SK-N-SH (cell line): Measurements from ENCODE around the gene IL16. TPM values are rescaled to one million over a fixed set of nuclear protein-coding genes. Genes with fewer than 3 reads are reported as not detected.

Source experiments
- CTCF ChIA-PET: fragments of 300-600, 350-600 bp; formaldehyde crosslinking; extraction: SDS; loops from one replicate; lab custom pipeline; 2021; lab: Yijun Ruan, JAX
- POLR2A ChIA-PET: fragments of 350-600 bp; sonication (Branson Sonifier 250); formaldehyde crosslinking; extraction: SDS; loops from one replicate; lab custom pipeline; 2020; ENCODE audit warnings: antibody characterized with exemption, inconsistent platforms; lab: Yijun Ruan, JAX
- DNase-seq: peaks from one replicate; pipeline ENCODE4 v3.0.0; 2012
- H2AFZ ChIP-seq: fragments of 200-600 bp; sonication (generic); 2 replicates; pipeline ENCODE4 v1.8.1; 2016; ENCODE audit warnings: antibody characterized with exemption, mild to moderate bottlenecking, low read depth
- H3F3A ChIP-seq: fragments of 200-600 bp; sonication (generic); replicated peaks from 2 replicates; pipeline ENCODE3; 2016; ENCODE audit warnings: antibody characterized with exemption, mild to moderate bottlenecking; ENCODE audit not compliant: insufficient read depth
- H3K27ac ChIP-seq, 2 experiments: fragments of 200-500 bp in 1 of 2; fragments of 200-600 bp in 1 of 2; sonication (Bioruptor generic) in 1 of 2; sonication (generic), shearing (Covaris generic) in 1 of 2; 2 replicates each; pipeline versions ENCODE4 v1.5.1 to v1.6.1; 2014 to 2016; ENCODE audit warnings: low read depth in 2 of 2, inconsistent platforms in 1 of 2, low read length in 1 of 2, mild to moderate bottlenecking in 1 of 2, mixed read lengths in 1 of 2
- H3K27me3 ChIP-seq: fragments of 200-600 bp; sonication (generic), shearing (Covaris generic); 2 replicates; pipeline ENCODE4 v1.6.1; 2016; ENCODE audit warnings: mixed run types; ENCODE audit not compliant: insufficient read depth
- H3K36me3 ChIP-seq, 2 experiments: fragments of 200-500 bp in 1 of 2; fragments of 200-600 bp in 1 of 2; sonication (Bioruptor generic) in 1 of 2; sonication (generic) in 1 of 2; replicated peaks in 1 of 2; 2 replicates each; pipeline versions ENCODE3 to v1.5.1; 2014 to 2016; ENCODE audit warnings: low read length in 1 of 2, mild to moderate bottlenecking in 1 of 2; ENCODE audit not compliant: insufficient read depth in 2 of 2, control insufficient read depth in 1 of 2
- H3K4me1 ChIP-seq, 2 experiments: fragments of 200-500 bp in 1 of 2; fragments of 200-600 bp in 1 of 2; sonication (Bioruptor generic) in 1 of 2; sonication (generic), shearing (Covaris generic) in 1 of 2; 2 replicates each; pipeline versions ENCODE4 v1.5.1 to v1.6.1; 2014 to 2016; ENCODE audit warnings: low read depth in 1 of 2, low read length in 1 of 2, mixed run types in 1 of 2; ENCODE audit not compliant: insufficient read depth in 2 of 2, control insufficient read depth in 1 of 2
- H3K4me2 ChIP-seq: fragments of 200-600 bp; sonication (generic), shearing (Covaris generic); 2 replicates; pipeline ENCODE4 v1.6.1; 2017; ENCODE audit warnings: mixed run types
- H3K4me3 ChIP-seq, 2 experiments: fragments of 200-500 bp in 1 of 2; fragments of 200-600 bp in 1 of 2; sonication (Bioruptor generic) in 1 of 2; sonication (generic), shearing (Covaris generic) in 1 of 2; 2 replicates each; pipeline versions ENCODE4 v1.5.1 to v1.8.1; 2014 to 2016; ENCODE audit warnings: low read depth in 2 of 2, inconsistent platforms in 1 of 2, low read length in 1 of 2, mild to moderate bottlenecking in 1 of 2, mixed read lengths in 1 of 2, moderate library complexity in 1 of 2
- H3K79me2 ChIP-seq: fragments of 200-600 bp; sonication (generic); 2 replicates; pipeline ENCODE4 v1.8.1; 2017; ENCODE audit warnings: mild to moderate bottlenecking; ENCODE audit not compliant: insufficient read depth
- H3K9ac ChIP-seq: fragments of 200-600 bp; sonication (generic); 2 replicates; pipeline ENCODE4 v1.6.1; 2017; ENCODE audit warnings: mixed run types
- H3K9me2 ChIP-seq: fragments of 200-600 bp; sonication (generic); 2 replicates; pipeline ENCODE4 v1.6.1; 2017; ENCODE audit warnings: mixed run types
- H3K9me3 ChIP-seq: fragments of 200-600 bp; sonication (generic); 2 replicates; pipeline ENCODE4 v1.6.1; 2017; ENCODE audit warnings: mixed run types, mild to moderate bottlenecking, moderate library complexity
- H4K20me1 ChIP-seq: fragments of 200-600 bp; sonication (generic); 2 replicates; pipeline ENCODE4 v1.6.1; 2017; ENCODE audit warnings: mild to moderate bottlenecking, mixed run types; ENCODE audit not compliant: insufficient read depth
- CHD2 ChIP-seq: fragments of 150-350 bp; IDR thresholded peaks from 2 replicates; pipeline ENCODE4 v1.6.1; 2018; ENCODE audit warnings: low read length; ENCODE audit not compliant: partially characterized antibody
- EP300 ChIP-seq, 2 experiments: IDR thresholded peaks; 2 replicates each; pipeline versions ENCODE4 v1.4.0 to v1.6.1; 2012; ENCODE audit warnings: borderline replicate concordance in 1 of 2, low read depth in 1 of 2, low read length in 1 of 2
- EZH2phosphoT487 ChIP-seq: fragments of 200-600 bp; sonication (generic); IDR thresholded peaks from 2 replicates; pipeline ENCODE4 v1.6.1; 2017; ENCODE audit warnings: low read depth, mixed run types, mild to moderate bottlenecking, antibody characterized with exemption, moderate library complexity, borderline replicate concordance
- FOXJ3 ChIP-seq: sonication (generic); formaldehyde crosslinking; IDR thresholded peaks from 2 replicates; pipeline ENCODE4 v1.5.1; 2020; ENCODE audit warnings: mild to moderate bottlenecking, missing genetic modification reagents
- MEF2A ChIP-seq: IDR thresholded peaks from 2 replicates; pipeline ENCODE4 v1.4.0; 2012; ENCODE audit warnings: low read depth, borderline replicate concordance
- MXI1 ChIP-seq: IDR thresholded peaks from 2 replicates; pipeline ENCODE4 v1.6.1; 2012; ENCODE audit warnings: mild to moderate bottlenecking, low read depth, low read length, improper control_type of control experiment
- NFIC ChIP-seq: IDR thresholded peaks from 2 replicates; pipeline ENCODE4 v1.4.0; 2012; ENCODE audit warnings: borderline replicate concordance
- RFX5 ChIP-seq: IDR thresholded peaks from 2 replicates; pipeline ENCODE4 v1.6.1; 2012; ENCODE audit warnings: mild to moderate bottlenecking, improper control_type of control experiment, low read length
- RXRA ChIP-seq: IDR thresholded peaks from 2 replicates; pipeline ENCODE4 v1.4.0; 2012; ENCODE audit warnings: low read depth, mild to moderate bottlenecking, borderline replicate concordance
- SIN3A ChIP-seq: IDR thresholded peaks from 2 replicates; pipeline ENCODE4 v1.6.1; 2012; ENCODE audit warnings: low read depth, mild to moderate bottlenecking, low read length, moderate library complexity, borderline replicate concordance
- SMC3 ChIP-seq: IDR thresholded peaks from 2 replicates; pipeline ENCODE4 v1.6.1; 2012; ENCODE audit warnings: low read depth, low read length, improper control_type of control experiment
- TCF12 ChIP-seq: IDR thresholded peaks from 2 replicates; pipeline ENCODE4 v1.4.0; 2012
- USF2 ChIP-seq: fragments of 150-350 bp; IDR thresholded peaks from 2 replicates; pipeline ENCODE4 v1.6.1; 2017; ENCODE audit warnings: antibody characterized with exemption, low read length, low read depth, borderline replicate concordance
- ZBTB33 ChIP-seq: IDR thresholded peaks from 2 replicates; pipeline ENCODE4 v1.4.0; 2012; ENCODE audit warnings: low read depth, borderline replicate concordance
- WGBS: methylation state at CpG from one replicate; pipeline ENCODE4 v1.1.6; 2017; ENCODE audit warnings: low lambda C conversion rate; 5-methylcytosine and 5-hydroxymethylcytosine counted together
- polyA plus RNA-seq, 3 experiments: library from polyadenylated mRNA; depleted of rRNA; stranded (reverse); fragments of >200 nt; gene quantifications; 2 replicates each; pipeline ENCODE4 v1.2.3, GENCODE V29; 2012

The IL16 gene
- polyA plus RNA-seq, 1 of the 3 experiments (the other 2 are of a cell fraction): not detected

- POLR2A ChIA-PET: no interaction called here
These were observed 99.5 kb downstream of the IL16 start for GRCh38 chr15:81296186-81296585.

GRCh38 chr15:81296673-81297072, 100.0 kb downstream of the IL16 start:
- Histone ChIP-seq H3K36me3 (no peaks in the 10 kb centered on the region), H3F3A (no peaks in the 10 kb centered on the region), H2AFZ (no peak overlapping the region), H3K27ac (no peak overlapping the region), H3K9me2 (no peaks in the 10 kb centered on the region), H3K9ac (no peak overlapping the region), H4K20me1 (no peaks in the 10 kb centered on the region), H3K4me1 (peaks cover 7 to 9% of the 10 kb centered on the region in 2 experiments; a peak in 2 of 4 replicates), H3K4me3 (no peak overlapping the region), H3K79me2 (no peaks in the 10 kb centered on the region), H3K9me3 (no peaks in the 10 kb centered on the region), H3K4me2 (no peak overlapping the region), H3K27me3 (peaks cover 14% of the 10 kb centered on the region; the same call in 1 of the 2 replicates)
- no peak for DNase-seq
- 66% methylated on average over 11 of the region's 11 CpGs for WGBS
- no peak for TF ChIP-seq RFX5
- TF ChIP-seq MEF2A: no peak
- no peak for TF ChIP-seq NFIC
- ChIA-PET CTCF (interaction anchor here (1.5 kb wide), 1 partner anchor 31 kb away, joined by 4 read pairs; no protein-coding TSS in a partner anchor), POLR2A (no interaction called here)

More at GRCh38 chr15:81296186-81296585, 99.5 kb downstream of the IL16 start:
- TF ChIP-seq ZBTB33 (no peak), FOXJ3 (CRISPR knock-in tag) (no peak), SMC3 (no peak), TCF12 (no peak), RFX5 (no peak), CHD2 (no peak), EZH2phosphoT487 (no peak), RXRA (no peak), SIN3A (no peak), USF2 (no peak), MXI1 (no peak), EP300 (IDR thresholded peaks at IDR 0.05; ENCODE audit: borderline replicate concordance in 1 of 2, low read depth in 1 of 2, low read length in 1 of 2) (no peak)
- Histone ChIP-seq H3K4me2 (no peak overlapping the region), H3K9ac (no peak overlapping the region), H3K36me3 (no peaks in the 10 kb centered on the region), H3K9me2 (no peaks in the 10 kb centered on the region), H3K4me3 (no peak overlapping the region), H3K79me2 (no peaks in the 10 kb centered on the region), H3K27ac (no peak overlapping the region), H3K27me3 (peaks cover 14% of the 10 kb centered on the region), H4K20me1 (no peaks in the 10 kb centered on the region), H2AFZ (no peak overlapping the region), H3K9me3 (no peaks in the 10 kb centered on the region), H3F3A (no peaks in the 10 kb centered on the region), H3K4me1 (peaks cover 7 to 9% of the 10 kb centered on the region in 2 experiments; a peak in 2 of 4 replicates)
- DNase-seq: no peak
- CTCF ChIA-PET: interaction anchor here (1.5 kb wide), 1 partner anchor 30 kb away, joined by 4 read pairs; no protein-coding TSS in a partner anchor
- WGBS: 46% methylated on average over 2 of the region's 2 CpGs
